NB4 (cell line): ENCODE results near the gene ZCRB1.

Experiments used
- DNase-seq: peaks from one replicate; pipeline ENCODE4 v3.0.0; 2010; ENCODE audit warnings: low read depth
- H3K4me3 ChIP-seq: one replicate; pipeline ENCODE4 v1.5.1; 2011; ENCODE audit warnings: mild to moderate bottlenecking, low read depth, low read length, moderate library complexity
- CTCF ChIP-seq: IDR thresholded peaks from one replicate; pipeline ENCODE4 v1.5.1; 2012; ENCODE audit warnings: low read depth, low read length
- MAX ChIP-seq: IDR thresholded peaks from 2 replicates; pipeline ENCODE4 v1.6.1; 2011; ENCODE audit warnings: low read depth, low read length
- MYC ChIP-seq: IDR thresholded peaks from 2 replicates; pipeline ENCODE4 v1.6.1; 2011; ENCODE audit warnings: low read depth, low read length
- POLR2A ChIP-seq: IDR thresholded peaks from 2 replicates; pipeline ENCODE4 v1.6.1; 2011; ENCODE audit warnings: mild to moderate bottlenecking; ENCODE audit not compliant: insufficient read length; ENCODE audit errors: extremely low read depth

ZCRB1 gene

GRCh38 chr12:42309996-42310395, 15.9 kb downstream of the ZCRB1 start:
- no peak for TF ChIP-seq CTCF
- TF ChIP-seq MAX: no peak
- no peak for TF ChIP-seq MYC
- TF ChIP-seq POLR2A: no peak
- no peak for DNase-seq
- no peak overlapping the region for H3K4me3 ChIP-seq

- TF ChIP-seq MYC: no peak
- no peak for TF ChIP-seq CTCF
- no peak for TF ChIP-seq POLR2A
- TF ChIP-seq MAX: no peak
- H3K4me3 ChIP-seq: no peak overlapping the region
- DNase-seq: no peak
Measured at GRCh38 chr12:42308390-42308789, 17.5 kb downstream of the ZCRB1 start.

GRCh38 chr12:42306297-42306696, 19.6 kb downstream of the ZCRB1 start:
- DNase-seq: no peak
- H3K4me3 ChIP-seq: no peak overlapping the region
- TF ChIP-seq MYC: no peak
- no peak for TF ChIP-seq CTCF
- no peak for TF ChIP-seq MAX
- no peak for TF ChIP-seq POLR2A

GRCh38 chr12:42299392-42300308, 26.2 kb downstream of the ZCRB1 start:
- DNase-seq: peak; percentile 35
- H3K4me3 ChIP-seq: no peak overlapping the region
- TF ChIP-seq CTCF (no peak), MYC (no peak), POLR2A (no peak), MAX (no peak)

GRCh38 chr12:42298887-42299286, 27.0 kb downstream of the ZCRB1 start:
- H3K4me3 ChIP-seq: no peak overlapping the region
- DNase-seq: no peak
- no peak for TF ChIP-seq MAX
- no peak for TF ChIP-seq CTCF
- no peak for TF ChIP-seq POLR2A
- TF ChIP-seq MYC: no peak
